Measurements from ENCODE around the gene NPPB.

- TF ChIP-seq CTCF (IDR thresholded peaks at IDR 0.05; ENCODE audit: low read length) (no peak), EZH2 (IDR thresholded peaks at IDR 0.05; ENCODE audit: borderline replicate concordance, low read length) (no peak)
Observed at GRCh38 chr1:11904978-11905377, 46.2 kb upstream of the NPPB start.

Measured in OCI-LY1 (cell line).